Omental fat pad (tissue), 4 donors: Measurements from ENCODE around the gene TGFB3. TPM values are rescaled to one million over a fixed set of nuclear protein-coding genes. Genes with fewer than 3 reads are reported as not detected.

Source experiments
- total RNA-seq, 4 donors: library from RNA; depleted of rRNA; stranded (reverse); fragments of >200 nt; gene quantifications; one replicate each; pipeline ENCODE4 v1.1.0, GENCODE V29; 2016

TGFB3 gene
- total RNA-seq, 4 donors from 2014 or later: 9.2 to 54.4 (median 29.6) TPM

Other genes starting within 250 kb of the TGFB3 start
- gene IFT43, start 3.8 kb upstream of the TGFB3 start, total RNA-seq: 10 to 100 TPM; 28.7 to 38.8 (median 32.4) TPM
- 10 to 100 TPM; 29.1 to 66.7 (median 50.7) TPM for gene GPATCH2L, start 169.9 kb upstream of the TGFB3 start, total RNA-seq